ENCODE data around the gene OTUD5. TPM values are rescaled to one million over a fixed set of nuclear protein-coding genes. Genes with fewer than 3 reads are reported as not detected.
A peak's percentile ranks its signal among the peaks of the same experiment; 100 is the strongest.

Gene OTUD5
- polyA plus RNA-seq, 2 of the 4 experiments (the other 2 are of a cell fraction) = 45.9 to 57.7 TPM

DNA sequence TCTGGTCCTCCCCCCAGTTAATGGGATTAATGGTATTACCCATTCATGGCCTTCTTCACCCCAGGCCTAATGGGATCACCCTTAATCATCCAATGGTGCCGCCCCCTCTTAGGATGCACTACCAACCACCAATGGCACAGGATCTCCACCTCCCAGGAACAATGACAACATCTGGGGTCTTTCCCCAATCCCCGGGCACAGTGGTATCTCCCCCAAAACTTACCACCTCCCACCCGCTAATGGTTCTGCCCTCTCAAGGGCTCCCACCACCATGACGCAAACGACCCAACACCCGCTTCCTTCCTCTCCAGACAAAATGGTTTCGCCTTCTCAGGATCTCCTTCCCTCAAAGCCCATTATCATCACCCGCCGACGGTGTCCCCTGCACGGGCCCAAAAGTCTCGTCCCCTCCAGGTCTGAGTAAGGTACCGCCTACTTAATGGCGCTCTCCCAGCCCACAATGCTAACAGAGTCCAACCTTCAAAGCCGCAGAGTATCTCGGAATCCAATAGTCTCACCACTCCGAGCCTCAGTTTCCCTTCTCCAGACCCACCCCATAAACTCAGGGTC, 44.2 kb upstream of the OTUD5 start:
- WGBS (ENCODE audit: missing lambda C conversion rate) = 5% methylated on average over 14 of the region's 17 CpGs
- ChIA-PET POLR2A (interaction anchor here (1.0 to 2.1 kb wide), 4 partner anchors 38 to 183 kb away, joined by 3 to 15 read pairs (median 8); partner anchors contain the start of genes OTUD5 and TFE3), CTCF (interaction anchor here (0.7 to 1.0 kb wide), 3 partner anchors 30 to 43 kb away, joined by 3 to 5 read pairs (median 3); partner anchors contain the start of gene KCND1)
- Histone ChIP-seq H3K4me2 (peak overlapping the region; percentile 74), H3K4me3 (peak overlapping the region; percentile 75), H3K9me3 (no peaks in the 10 kb centered on the region), H3K4me1 (peaks cover 5% of the 10 kb centered on the region; the same call in 1 of the 3 replicates), H3K27ac (peak overlapping the region; percentile 94 to 98)
- TF ChIP-seq POLR2AphosphoS2 (conservative IDR thresholded peaks at IDR 0.05; ENCODE audit: low read length) = no peak
- 0 out of 2 replicates have a peak, but pooled peaks have one; percentile 19 for TF ChIP-seq PHF8 (IDR thresholded peaks at IDR 0.05; ENCODE audit: borderline replicate concordance, low read depth)
- FAIRE-seq (no peak), DNase-seq (ENCODE audit: low read depth in 1 of 2, low spot score in 1 of 2) (peak; percentile 50 to 54), ATAC-seq (peak; percentile 36 to 60; a peak in 3 of 6 replicates)

GRCh38 chrX:49000636-49001035, 43.2 kb upstream of the OTUD5 start:
- FAIRE-seq = no peak
- no peak overlapping the region for H3K4me3 ChIP-seq
- 97% methylated on average over 4 of the region's 4 CpGs for WGBS (ENCODE audit: missing lambda C conversion rate)
- no peak overlapping the region for H3K27ac ChIP-seq
- no peak for DNase-seq (ENCODE audit: low read depth in 1 of 2, low spot score in 1 of 2)
- ChIA-PET POLR2A (no interaction called here), CTCF (no interaction called here)
- no peak for ATAC-seq
- H3K9me3 ChIP-seq = no peaks in the 10 kb centered on the region
- peak overlapping the region; percentile 74 for H3K4me2 ChIP-seq
- TF ChIP-seq MYC (IDR thresholded peaks at IDR 0.05; ENCODE audit: borderline replicate concordance, low read length) (no peak), CEBPB (IDR thresholded peaks at IDR 0.05) (no peak), JUNB (IDR thresholded peaks at IDR 0.05) (no peak), RAD21 (conservative IDR thresholded peaks at IDR 0.05 in 1 of 2, IDR thresholded peaks at IDR 0.05 in 1 of 2) (no peak), NR3C1 (IDR thresholded peaks at IDR 0.05) (no peak), CBX2 (IDR thresholded peaks at IDR 0.05; ENCODE audit: borderline replicate concordance, low read depth) (no peak), PHF8 (IDR thresholded peaks at IDR 0.05; ENCODE audit: borderline replicate concordance, low read depth) (no peak), CBX8 (IDR thresholded peaks at IDR 0.05) (no peak), HOXB13 (CRISPR knock-in tag; IDR thresholded peaks at IDR 0.05; ENCODE audit: low read depth) (no peak), CHD4 (IDR thresholded peaks at IDR 0.05; ENCODE audit: borderline replicate concordance) (no peak), CTCF (IDR thresholded peaks at IDR 0.05) (no peak), MAZ (IDR thresholded peaks at IDR 0.05; ENCODE audit: borderline replicate concordance, low read depth, low read length) (no peak)
- TF ChIP-seq, protein P1, sequence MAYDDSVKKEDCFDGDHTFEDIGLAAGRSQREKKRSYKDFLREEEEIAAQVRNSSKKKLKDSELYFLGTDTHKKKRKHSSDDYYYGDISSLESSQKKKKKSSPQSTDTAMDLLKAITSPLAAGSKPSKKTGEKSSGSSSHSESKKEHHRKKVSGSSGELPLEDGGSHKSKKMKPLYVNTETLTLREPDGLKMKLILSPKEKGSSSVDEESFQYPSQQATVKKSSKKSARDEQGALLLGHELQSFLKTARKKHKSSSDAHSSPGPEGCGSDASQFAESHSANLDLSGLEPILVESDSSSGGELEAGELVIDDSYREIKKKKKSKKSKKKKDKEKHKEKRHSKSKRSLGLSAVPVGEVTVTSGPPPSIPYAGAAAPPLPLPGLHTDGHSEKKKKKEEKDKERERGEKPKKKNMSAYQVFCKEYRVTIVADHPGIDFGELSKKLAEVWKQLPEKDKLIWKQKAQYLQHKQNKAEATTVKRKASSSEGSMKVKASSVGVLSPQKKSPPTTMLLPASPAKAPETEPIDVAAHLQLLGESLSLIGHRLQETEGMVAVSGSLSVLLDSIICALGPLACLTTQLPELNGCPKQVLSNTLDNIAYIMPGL (CRISPR knock-in tag; IDR thresholded peaks at IDR 0.05; ENCODE audit: borderline replicate concordance) = no peak
- H3K4me1 ChIP-seq = peaks cover 5% of the 10 kb centered on the region; the same call in 1 of the 3 replicates

DNA sequence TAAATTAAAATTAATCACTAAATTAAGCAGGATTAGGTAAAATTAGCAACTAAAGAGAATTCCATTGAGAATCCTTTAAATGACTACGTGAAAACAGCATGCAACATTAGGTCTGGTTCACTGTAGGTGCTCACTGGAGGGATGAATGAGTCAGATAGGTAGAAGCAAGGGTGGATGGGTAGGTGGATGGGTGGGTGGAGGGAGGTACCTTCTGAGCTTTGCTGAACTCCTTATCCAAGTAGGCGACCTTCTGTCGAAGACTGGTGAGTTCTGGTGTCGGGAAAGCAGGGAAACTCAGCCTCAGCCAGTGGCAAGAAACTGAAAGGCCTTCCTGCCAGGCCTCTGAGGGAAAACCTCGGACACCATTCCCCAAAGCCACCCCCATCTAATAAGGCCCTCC, 41.6 kb upstream of the OTUD5 start:
- ChIA-PET POLR2A (no interaction called here), CTCF (interaction anchor here (1.2 kb wide), 1 partner anchor 45 kb away, joined by 4 read pairs; no protein-coding TSS in a partner anchor)
- Histone ChIP-seq H3K27ac (no peak overlapping the region), H3K4me2 (no peak overlapping the region), H3K4me3 (no peak overlapping the region), H3K9me3 (no peaks in the 10 kb centered on the region), H3K4me1 (peaks cover 5% of the 10 kb centered on the region; the same call in 1 of the 3 replicates)
- no peak for DNase-seq (ENCODE audit: low read depth in 1 of 2, low spot score in 1 of 2)
- no peak for FAIRE-seq
- ATAC-seq = no peak
- TF ChIP-seq CBX8 (IDR thresholded peaks at IDR 0.05) = no peak
- TF ChIP-seq ZSCAN20 (CRISPR knock-in tag; IDR thresholded peaks at IDR 0.05) = no peak
- TF ChIP-seq CTCF (IDR thresholded peaks at IDR 0.05) = no peak
- TF ChIP-seq CBX2 (IDR thresholded peaks at IDR 0.05; ENCODE audit: borderline replicate concordance, low read depth) = no peak
- TF ChIP-seq CHD2 (IDR thresholded peaks at IDR 0.05; ENCODE audit: low read length, partially characterized antibody) = no peak
- no peak for TF ChIP-seq POLR2AphosphoS2 (conservative IDR thresholded peaks at IDR 0.05; ENCODE audit: low read length)
- no peak for TF ChIP-seq HEYL (CRISPR knock-in tag; IDR thresholded peaks at IDR 0.05)
- TF ChIP-seq ZFP36 (IDR thresholded peaks at IDR 0.05; ENCODE audit: borderline replicate concordance, partially characterized antibody) = no peak
- no peak for TF ChIP-seq JUNB (IDR thresholded peaks at IDR 0.05)
- TF ChIP-seq, protein P2, sequence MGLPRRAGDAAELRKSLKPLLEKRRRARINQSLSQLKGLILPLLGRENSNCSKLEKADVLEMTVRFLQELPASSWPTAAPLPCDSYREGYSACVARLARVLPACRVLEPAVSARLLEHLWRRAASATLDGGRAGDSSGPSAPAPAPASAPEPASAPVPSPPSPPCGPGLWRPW (IDR thresholded peaks at IDR 0.05) = no peak
- no peak for TF ChIP-seq KDM5A (IDR thresholded peaks at IDR 0.05)
- no peak for TF ChIP-seq RAD21 (conservative IDR thresholded peaks at IDR 0.05 in 1 of 2, IDR thresholded peaks at IDR 0.05 in 1 of 2)
- no peak for TF ChIP-seq FOSB (CRISPR knock-in tag; IDR thresholded peaks at IDR 0.05)
- no peak for TF ChIP-seq NR3C1 (IDR thresholded peaks at IDR 0.05)
- TF ChIP-seq JUN (IDR thresholded peaks at IDR 0.05) = no peak
- no peak for TF ChIP-seq SREBF2 (IDR thresholded peaks at IDR 0.05)
- 93% methylated on average over 5 of the region's 5 CpGs for WGBS (ENCODE audit: missing lambda C conversion rate)

All from A549 (cell line).